ENCODE measurements around the gene SNORC.
"Not testable (repeated sequence)": the region's sequence is repeated elsewhere in the genome, so short reads cannot be mapped to it uniquely, and the experiment has no call there.

Gene SNORC

GRCh38 chr2:232893834-232894233 is 23.8 kb downstream of the SNORC start:
- in situ Hi-C loops (cut with HindIII; ENCODE audit: low sequenced_read_pairs), result no loop called here

- in situ Hi-C loops (cut with HindIII; ENCODE audit: low sequenced_read_pairs), result no loop called here
Observed at GRCh38 chr2:232894251-232894650, 24.2 kb downstream of the SNORC start.

DNA sequence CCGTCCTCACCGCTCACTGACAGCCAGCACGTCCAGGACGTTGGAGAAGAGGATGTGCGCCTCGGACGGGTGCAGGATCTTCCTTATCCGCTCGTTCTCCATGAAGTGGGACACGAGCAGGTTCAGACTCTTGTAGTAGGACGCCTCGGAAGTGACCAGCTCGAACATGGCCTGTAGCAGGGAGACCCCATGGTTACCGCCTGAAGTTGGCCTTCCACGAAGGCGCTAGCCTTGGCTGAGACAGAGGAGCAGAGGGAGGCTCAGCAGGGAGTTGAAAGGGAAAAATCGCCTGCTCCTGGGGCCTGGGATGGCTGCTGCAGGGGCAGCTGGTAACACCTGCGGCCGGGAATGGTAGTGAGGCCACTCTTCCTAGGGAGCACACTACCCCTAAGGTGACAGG is 24.7 kb downstream of the SNORC start:
- in situ Hi-C loops (cut with HindIII; ENCODE audit: low sequenced_read_pairs), result no loop called here

- in situ Hi-C loops (cut with HindIII; ENCODE audit: low sequenced_read_pairs), result no loop called here
Observed at GRCh38 chr2:232896111-232896510, 26.0 kb downstream of the SNORC start.

- in situ Hi-C loops (cut with HindIII; ENCODE audit: low sequenced_read_pairs), result no loop called here
Observed at GRCh38 chr2:232896720-232897597, 26.9 kb downstream of the SNORC start.

GRCh38 chr2:232897598-232898408 is 27.7 kb downstream of the SNORC start:
- in situ Hi-C loops (cut with HindIII; ENCODE audit: low sequenced_read_pairs), result no loop called here

GRCh38 chr2:232898592-232899543 is 28.8 kb downstream of the SNORC start:
- in situ Hi-C loops (cut with HindIII; ENCODE audit: low sequenced_read_pairs), result no loop called here

GRCh38 chr2:232900811-232901735 is 31.0 kb downstream of the SNORC start:
- in situ Hi-C loops (cut with HindIII; ENCODE audit: low sequenced_read_pairs), result no loop called here

GRCh38 chr2:232901736-232902578 is 31.9 kb downstream of the SNORC start:
- in situ Hi-C loops (cut with HindIII; ENCODE audit: low sequenced_read_pairs), result no loop called here

DNA sequence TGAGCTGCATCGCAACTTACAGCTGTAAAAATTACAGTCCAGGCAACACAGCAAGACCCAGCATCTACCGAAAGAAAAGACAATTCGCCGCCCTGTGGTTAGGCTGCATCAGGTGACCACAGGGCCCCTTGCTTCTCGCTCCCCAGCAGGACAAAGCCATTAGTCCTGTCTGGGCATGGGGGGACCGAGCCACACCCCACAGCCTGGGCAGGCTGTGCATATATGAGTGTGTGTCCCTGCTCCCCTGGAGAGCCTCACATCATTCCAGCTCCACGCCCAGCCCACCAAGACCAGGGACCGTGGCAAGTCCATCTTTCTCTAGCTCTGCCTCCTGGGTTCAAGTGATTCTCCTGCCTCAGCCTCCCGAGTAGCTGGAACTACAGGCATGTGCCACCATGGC is 33.9 kb downstream of the SNORC start:
- in situ Hi-C loops (cut with HindIII; ENCODE audit: low sequenced_read_pairs), result no loop called here

- in situ Hi-C loops (cut with HindIII; ENCODE audit: low sequenced_read_pairs), result not testable (repeated sequence)
Observed at GRCh38 chr2:232906867-232907717, 37.0 kb downstream of the SNORC start.

DNA sequence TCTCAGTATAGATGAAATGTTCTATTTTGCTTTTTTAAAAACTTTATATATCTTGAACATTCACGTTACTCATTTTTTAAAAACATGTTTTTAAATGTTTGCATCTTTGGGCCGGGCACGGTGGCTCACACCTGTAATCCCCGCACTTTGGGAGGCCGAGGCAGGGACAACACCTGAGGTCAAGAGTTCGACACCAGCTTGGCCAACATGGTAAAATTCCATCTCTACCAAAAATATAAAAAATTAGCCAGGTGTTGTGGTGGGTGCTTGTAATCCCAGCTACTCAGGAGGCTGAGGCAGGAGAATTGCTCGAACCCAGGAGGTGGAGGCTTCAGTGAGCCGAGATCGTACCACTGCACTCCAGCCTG is 37.6 kb downstream of the SNORC start:
- in situ Hi-C loops (cut with HindIII; ENCODE audit: low sequenced_read_pairs), result not testable (repeated sequence)

- in situ Hi-C loops (cut with HindIII; ENCODE audit: low sequenced_read_pairs), result no loop called here
Observed at GRCh38 chr2:232908695-232909094, 38.6 kb downstream of the SNORC start.

- in situ Hi-C loops (cut with HindIII; ENCODE audit: low sequenced_read_pairs), result no loop called here
Observed at GRCh38 chr2:232910376-232910775, 40.3 kb downstream of the SNORC start.

- in situ Hi-C loops (cut with HindIII; ENCODE audit: low sequenced_read_pairs), result no loop called here
Observed at GRCh38 chr2:232911712-232912277, 41.7 kb downstream of the SNORC start.

DNA sequence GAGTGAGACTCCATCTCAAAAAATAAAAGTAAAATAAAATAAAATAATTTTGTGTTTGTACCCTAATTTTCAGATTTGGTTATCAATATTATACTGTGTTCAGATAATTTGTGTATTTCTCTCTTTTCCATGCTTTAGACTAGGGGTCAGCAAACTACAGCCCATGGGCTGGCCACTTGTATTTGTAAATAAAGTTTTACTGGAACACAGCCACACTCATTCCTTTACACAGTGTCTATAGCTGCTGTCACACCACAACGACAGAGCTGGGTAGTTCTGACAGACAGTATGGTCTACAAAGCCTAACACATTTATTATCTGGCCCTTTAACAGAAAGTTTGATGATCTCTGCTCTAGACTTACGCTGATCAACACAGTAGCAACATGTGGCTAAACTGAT is 43.8 kb downstream of the SNORC start:
- in situ Hi-C loops (cut with HindIII; ENCODE audit: low sequenced_read_pairs), result no loop called here

DNA sequence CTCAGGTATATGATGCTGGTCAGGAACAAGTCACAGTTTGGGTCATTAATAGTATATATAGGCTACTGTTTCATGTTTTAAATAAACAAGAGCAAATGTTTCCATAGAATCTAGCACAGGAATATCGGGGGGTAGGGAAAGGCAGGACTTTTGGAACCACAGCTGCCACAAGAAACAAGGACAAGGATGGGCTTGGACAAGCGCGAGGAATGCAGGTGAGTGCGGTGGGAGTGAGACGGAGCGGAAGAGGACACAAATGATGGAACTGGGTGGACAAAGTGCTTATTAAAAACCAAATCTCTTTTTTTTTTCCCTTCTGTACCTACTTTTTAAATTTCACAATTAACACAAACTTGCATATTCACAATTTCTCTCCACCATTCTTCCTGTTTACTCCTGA is 49.1 kb downstream of the SNORC start:
- in situ Hi-C loops (cut with HindIII; ENCODE audit: low sequenced_read_pairs), result no loop called here

DNA sequence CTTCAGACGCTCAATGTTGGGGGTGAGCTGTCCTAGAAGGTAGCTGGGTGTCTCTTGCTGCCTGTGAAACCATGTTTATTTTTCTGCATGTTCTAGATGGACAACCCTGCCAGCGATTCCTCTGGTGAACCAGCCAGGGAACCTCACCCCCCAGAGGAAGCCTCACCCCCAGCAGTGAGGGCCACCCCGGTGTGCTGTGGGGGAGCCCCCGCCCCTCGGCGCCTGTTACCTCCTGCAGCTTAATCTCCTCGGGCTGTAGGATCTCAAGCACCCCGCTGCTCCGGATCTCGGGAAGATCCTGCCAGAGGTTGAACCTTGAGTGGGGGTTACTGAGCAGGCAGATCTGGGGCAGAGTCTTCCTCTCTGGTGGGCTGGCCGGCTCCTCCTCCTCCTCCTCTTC is 50.0 kb downstream of the SNORC start:
- in situ Hi-C loops (cut with HindIII; ENCODE audit: low sequenced_read_pairs), result no loop called here
